Ascending aorta (tissue), 2 donors: Measurements from ENCODE around the gene PPIG. TPM values are rescaled to one million over a fixed set of nuclear protein-coding genes. Genes with fewer than 3 reads are reported as not detected.
"Not testable (repeated sequence)": the region's sequence is repeated elsewhere in the genome, so short reads cannot be mapped to it uniquely, and the experiment has no call there.

Experiments used
- DNase-seq, 2 donors: peaks; one replicate each; pipeline ENCODE4 v3.0.0-alpha.2; 2019; ENCODE audit warnings: low spot score in 2 of 2
- H3K27ac ChIP-seq, 2 donors: fragments of 200-600 bp; sonication (generic); one replicate each; pipeline ENCODE4 v1.5.1; 2016 to 2017; ENCODE audit warnings: mild to moderate bottlenecking in 1 of 2
- H3K27me3 ChIP-seq: fragments of 200-600 bp; sonication (generic); one replicate; pipeline ENCODE4 v1.5.1; 2017
- H3K36me3 ChIP-seq, 2 donors: fragments of 200-600 bp; sonication (generic); one replicate each; pipeline ENCODE4 v1.5.1; 2016
- H3K4me1 ChIP-seq, 2 donors: fragments of 200-600 bp; sonication (generic); one replicate each; pipeline ENCODE4 v1.5.1; 2016 to 2017; ENCODE audit warnings: mild to moderate bottlenecking in 1 of 2
- H3K4me3 ChIP-seq, 2 donors: fragments of 200-600 bp; sonication (generic); one replicate each; pipeline ENCODE4 v1.5.1; 2016 to 2017; ENCODE audit warnings: mild to moderate bottlenecking in 1 of 2
- H3K9me3 ChIP-seq, 2 donors: fragments of 200-600 bp; sonication (generic); one replicate each; pipeline ENCODE4 v1.5.1; 2016
- CTCF ChIP-seq, 3 experiments: fragments of 200-600 bp in 2 of 3; fragments of 450-650 bp in 1 of 3; sonication (generic) in 2 of 3; IDR thresholded peaks; one replicate each; pipeline ENCODE4 v1.5.1; 2016 to 2019; ENCODE audit warnings: antibody characterized with exemption in 3 of 3, mild to moderate bottlenecking in 1 of 3, moderate library complexity in 1 of 3
- intact Hi-C: fragments of 100-400 bp; cut with DNase I; formaldehyde crosslinking; loops from one replicate; pipeline ENCODE4 v1.15.1; 2023
- total RNA-seq: library from RNA; depleted of rRNA; stranded (reverse); fragments of >200 nt; gene quantifications from one replicate; pipeline ENCODE4 v1.1.0, GENCODE V29; 2016

Gene PPIG
- total RNA-seq, 1 donor from 2014 or later: 30.2 TPM

DNA sequence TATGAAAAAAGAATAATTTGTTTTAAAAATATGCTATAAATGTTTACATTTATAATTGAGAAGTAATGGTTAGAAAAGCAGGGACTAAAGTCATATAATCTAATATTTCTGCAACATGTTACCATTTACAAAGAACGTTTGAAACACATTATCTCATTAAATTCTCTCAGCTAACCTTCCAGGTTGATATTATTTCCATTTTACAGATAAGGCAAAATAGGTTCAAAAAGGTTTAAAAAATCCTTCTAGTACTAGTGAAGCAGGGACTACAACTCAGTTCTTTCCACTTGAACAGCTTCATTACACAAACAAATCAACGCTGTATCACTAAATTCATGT lies 11.4 kb upstream of the PPIG start:
- no peaks in the 10 kb centered on the region for H3K36me3 ChIP-seq
- peak overlapping the region; percentile 69 to 82 for H3K4me3 ChIP-seq
- no peak for DNase-seq
- peaks cover 0 to 8% of the 10 kb centered on the region in 2 donors for H3K4me1 ChIP-seq
- H3K27ac ChIP-seq: no peak overlapping the region
- TF ChIP-seq CTCF (IDR thresholded peaks at IDR 0.05): no peak
- no peaks in the 10 kb centered on the region for H3K9me3 ChIP-seq
- intact Hi-C loops: no loop called here
- no peaks in the 10 kb centered on the region for H3K27me3 ChIP-seq

DNA sequence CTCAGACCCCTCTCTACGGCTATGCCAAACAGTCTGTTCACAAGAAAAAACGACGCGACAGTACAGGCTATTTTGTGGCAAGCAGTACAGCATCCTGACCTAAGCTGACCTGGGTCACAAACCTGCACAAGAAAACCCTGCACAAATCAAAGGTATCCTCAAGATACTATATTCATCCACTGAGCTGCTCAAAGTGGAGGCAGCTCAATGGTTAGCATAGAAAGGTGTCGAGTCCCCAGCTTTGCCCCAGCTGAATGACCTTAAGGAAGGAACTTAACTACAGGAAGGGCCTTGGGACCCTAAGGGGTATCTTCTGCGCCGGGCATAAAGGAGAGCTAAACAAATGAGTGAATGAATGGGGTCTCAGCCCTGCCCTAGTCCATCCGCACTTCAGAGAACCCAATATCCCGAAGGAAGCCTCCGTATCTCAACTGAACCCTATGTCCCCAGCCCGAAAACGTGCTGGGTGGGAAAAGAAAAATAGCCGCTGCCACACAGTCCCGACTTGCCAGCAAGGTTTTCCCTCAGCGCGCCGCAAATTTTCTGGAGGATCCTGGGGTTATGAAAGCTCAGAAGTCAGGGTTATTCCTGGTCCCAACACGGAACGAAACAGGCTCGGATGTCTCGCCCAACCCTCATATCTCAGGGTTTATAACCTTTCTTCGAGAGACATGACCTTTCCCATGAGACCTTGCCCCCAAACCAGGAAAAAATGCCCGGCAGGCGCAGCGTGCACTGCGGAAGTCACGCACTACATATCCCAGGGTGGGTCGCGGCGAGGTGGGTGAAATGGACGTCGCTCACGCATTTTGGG lies 10.8 kb upstream of the PPIG start, which contains the start of gene FASTKD1:
Gene FASTKD1 (minus strand): TSS at position 706 of the 814 bp plus-strand sequence. CDS start 1,836 bp downstream, outside the sequence.
- peak; percentile 64 to 93 for DNase-seq
- Histone ChIP-seq H3K4me1 (peaks cover 0 to 8% of the 10 kb centered on the region in 2 donors), H3K9me3 (no peaks in the 10 kb centered on the region), H3K4me3 (peak within 1 kb of the TSS; percentile 69 to 82), H3K36me3 (no peaks in the 10 kb centered on the region), H3K27me3 (no peaks in the 10 kb centered on the region), H3K27ac (peak within 1 kb of the TSS; percentile 37 to 49)
- TF ChIP-seq CTCF (IDR thresholded peaks at IDR 0.05): no peak
- intact Hi-C loops: no loop called here

DNA sequence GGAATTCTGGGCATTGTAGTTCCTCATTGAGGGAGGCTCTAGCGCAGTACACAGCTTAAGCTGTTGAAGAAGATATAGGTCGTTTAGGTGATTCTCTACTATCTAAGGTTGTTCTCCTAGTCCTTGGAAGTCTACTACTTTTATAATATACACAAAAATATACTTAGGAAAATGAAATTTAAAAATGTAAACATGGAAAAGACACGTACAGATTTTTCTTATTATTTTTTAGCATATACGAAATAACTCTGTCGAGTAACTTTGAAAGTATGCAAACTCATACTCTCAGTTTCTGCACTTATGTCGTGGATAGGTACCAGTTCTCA lies 10.2 kb upstream of the PPIG start:
- Histone ChIP-seq H3K4me1 (peaks cover 0 to 8% of the 10 kb centered on the region in 2 donors), H3K9me3 (no peaks in the 10 kb centered on the region), H3K4me3 (peak overlapping the region; percentile 69 to 82), H3K36me3 (no peaks in the 10 kb centered on the region), H3K27me3 (no peaks in the 10 kb centered on the region), H3K27ac (peak overlapping the region in 1 of 2 donors; percentile 37)
- DNase-seq: no peak
- TF ChIP-seq CTCF (IDR thresholded peaks at IDR 0.05): no peak
- intact Hi-C loops: no loop called here

DNA sequence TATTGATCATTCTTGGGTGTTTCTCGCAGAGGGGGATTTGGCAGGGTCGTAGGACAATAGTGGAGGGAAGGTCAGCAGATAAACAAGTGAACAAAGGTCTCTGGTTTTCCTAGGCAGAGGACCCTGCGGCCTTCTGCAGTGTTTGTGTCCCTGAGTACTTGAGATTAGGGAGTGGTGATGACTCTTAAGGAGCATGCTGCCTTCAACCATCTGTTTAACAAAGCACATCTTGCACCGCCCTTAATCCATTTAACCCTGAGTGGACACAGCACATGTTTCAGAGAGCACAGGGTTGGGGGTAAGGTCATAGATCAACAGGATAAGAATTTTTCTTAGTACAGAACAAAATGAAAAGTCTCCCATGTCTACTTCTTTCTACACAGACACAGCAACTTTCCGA lies 9.6 kb upstream of the PPIG start:
- H3K27me3 ChIP-seq, H3K4me3 ChIP-seq, DNase-seq, intact Hi-C loops, H3K9me3 ChIP-seq, H3K36me3 ChIP-seq, H3K27ac ChIP-seq, H3K4me1 ChIP-seq: not testable (repeated sequence)

DNA sequence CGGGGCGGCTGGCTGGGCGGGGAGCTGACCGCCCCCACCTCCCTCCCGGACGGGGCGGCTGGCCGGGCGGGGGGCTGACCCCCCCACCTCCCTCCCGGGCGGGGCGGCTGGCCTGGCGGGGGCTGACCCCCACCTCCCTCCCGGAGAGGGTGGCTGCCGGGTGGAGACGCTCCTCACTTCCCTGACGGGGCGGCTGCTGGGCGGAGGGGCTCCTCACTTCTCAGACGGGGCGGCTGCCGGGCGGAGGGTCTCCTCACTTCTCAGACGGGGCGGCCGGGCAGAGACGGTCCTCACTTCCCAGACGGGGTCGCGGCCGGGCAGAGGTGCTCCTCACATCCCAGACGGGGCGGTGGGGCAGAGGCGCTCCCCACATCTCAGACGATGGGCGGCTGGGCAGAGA lies 8.9 kb upstream of the PPIG start:
- DNase-seq, H3K27me3 ChIP-seq, intact Hi-C loops, H3K4me1 ChIP-seq, H3K27ac ChIP-seq, H3K36me3 ChIP-seq, H3K9me3 ChIP-seq, H3K4me3 ChIP-seq: not testable (repeated sequence)

- H3K9me3 ChIP-seq: no peaks in the 10 kb centered on the region
- no peaks in the 10 kb centered on the region for H3K4me1 ChIP-seq
- no peak overlapping the region for H3K27ac ChIP-seq
- H3K27me3 ChIP-seq: no peaks in the 10 kb centered on the region
- intact Hi-C loops: no loop called here
- no peak for DNase-seq
- no peaks in the 10 kb centered on the region for H3K36me3 ChIP-seq
- H3K4me3 ChIP-seq: no peak overlapping the region
- no peak for TF ChIP-seq CTCF (IDR thresholded peaks at IDR 0.05)
These were observed 5.1 kb upstream of the PPIG start for GRCh38 chr2:169579044-169579443.

- intact Hi-C loops: loop anchor here (5.0 to 10.0 kb wide), 3 partner anchors 105 to 1852 kb away; partner anchors contain the start of genes BBS5, DCAF17, METTL8 and UBR3
- DNase-seq, H3K4me3 ChIP-seq, H3K36me3 ChIP-seq, H3K27me3 ChIP-seq, H3K27ac ChIP-seq, H3K9me3 ChIP-seq: not testable (repeated sequence)
- peaks cover 6 to 18% of the 10 kb centered on the region in 2 donors for H3K4me1 ChIP-seq
These were observed 1.4 kb upstream of the PPIG start for GRCh38 chr2:169582552-169583266.
